ENCODE data around the gene FOXN1.

Gene FOXN1

DNA sequence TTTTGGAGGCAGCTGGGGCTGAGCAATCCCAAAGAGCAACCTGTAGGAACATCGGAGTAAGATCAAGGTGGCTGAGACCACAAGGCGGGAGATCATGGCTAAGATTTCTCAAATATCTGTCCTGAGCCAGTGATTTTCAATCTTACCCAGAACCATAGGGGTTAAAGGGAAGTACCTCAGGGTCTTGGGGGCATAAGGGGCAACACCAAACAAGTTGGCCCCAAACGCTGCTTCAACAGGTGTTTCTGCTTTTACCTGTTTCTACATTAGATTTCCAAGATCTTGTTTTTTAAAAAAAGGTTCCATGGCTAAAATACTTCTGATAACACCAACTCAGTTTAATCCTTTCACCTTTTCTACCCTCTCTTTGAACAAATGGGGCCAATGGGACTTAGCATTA lies 48.9 kb downstream of the FOXN1 start:
- Mint-ChIP-seq H3K4me3 (peak overlapping the region in 1 of 3 experiments; percentile 57), H3K9me3 (no peaks in the 10 kb centered on the region), H3K36me3 (ENCODE audit: low read depth) (peaks cover 46% of the 10 kb centered on the region), H3K4me1 (peaks cover 23% of the 10 kb centered on the region), H3K27ac (no peak overlapping the region), H3K27me3 (ENCODE audit: low read depth) (no peaks in the 10 kb centered on the region)
- TF ChIP-seq, protein P1, sequence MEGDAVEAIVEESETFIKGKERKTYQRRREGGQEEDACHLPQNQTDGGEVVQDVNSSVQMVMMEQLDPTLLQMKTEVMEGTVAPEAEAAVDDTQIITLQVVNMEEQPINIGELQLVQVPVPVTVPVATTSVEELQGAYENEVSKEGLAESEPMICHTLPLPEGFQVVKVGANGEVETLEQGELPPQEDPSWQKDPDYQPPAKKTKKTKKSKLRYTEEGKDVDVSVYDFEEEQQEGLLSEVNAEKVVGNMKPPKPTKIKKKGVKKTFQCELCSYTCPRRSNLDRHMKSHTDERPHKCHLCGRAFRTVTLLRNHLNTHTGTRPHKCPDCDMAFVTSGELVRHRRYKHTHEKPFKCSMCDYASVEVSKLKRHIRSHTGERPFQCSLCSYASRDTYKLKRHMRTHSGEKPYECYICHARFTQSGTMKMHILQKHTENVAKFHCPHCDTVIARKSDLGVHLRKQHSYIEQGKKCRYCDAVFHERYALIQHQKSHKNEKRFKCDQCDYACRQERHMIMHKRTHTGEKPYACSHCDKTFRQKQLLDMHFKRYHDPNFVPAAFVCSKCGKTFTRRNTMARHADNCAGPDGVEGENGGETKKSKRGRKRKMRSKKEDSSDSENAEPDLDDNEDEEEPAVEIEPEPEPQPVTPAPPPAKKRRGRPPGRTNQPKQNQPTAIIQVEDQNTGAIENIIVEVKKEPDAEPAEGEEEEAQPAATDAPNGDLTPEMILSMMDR (IDR thresholded peaks at IDR 0.05; ENCODE audit: unreplicated experiment in 3 of 3) = no peak

DNA sequence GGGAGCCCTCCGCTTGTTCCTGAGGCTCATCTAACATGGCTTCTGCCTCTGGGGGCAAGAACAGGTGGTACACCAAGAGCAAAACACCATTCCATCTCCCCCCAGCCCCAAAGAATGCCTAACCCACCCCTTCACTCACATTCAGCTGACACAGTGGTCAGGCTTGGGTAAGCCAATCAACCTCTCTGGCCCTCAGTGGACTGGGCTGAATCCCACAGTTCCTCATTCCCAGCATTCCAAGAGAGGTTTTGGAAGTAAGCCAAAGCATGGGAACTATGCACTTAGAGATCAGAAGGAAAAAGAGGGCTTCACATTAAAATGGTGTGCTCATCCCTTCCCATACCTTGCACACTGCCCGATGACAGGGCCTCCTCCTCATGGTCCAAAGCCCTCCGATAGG lies 57.3 kb downstream of the FOXN1 start:
- no peaks in the 10 kb centered on the region for H3K9me3 Mint-ChIP-seq
- H3K4me1 Mint-ChIP-seq = peaks cover 7% of the 10 kb centered on the region
- H3K4me3 Mint-ChIP-seq = no peak overlapping the region
- peaks cover 42% of the 10 kb centered on the region for H3K36me3 Mint-ChIP-seq (ENCODE audit: low read depth)
- TF ChIP-seq, protein P1 (IDR thresholded peaks at IDR 0.05; ENCODE audit: unreplicated experiment in 3 of 3) = no peak
- peak overlapping the region in 2 of 3 experiments; percentile 63 to 67 for H3K27ac Mint-ChIP-seq
- no peaks in the 10 kb centered on the region for H3K27me3 Mint-ChIP-seq (ENCODE audit: low read depth)

DNA sequence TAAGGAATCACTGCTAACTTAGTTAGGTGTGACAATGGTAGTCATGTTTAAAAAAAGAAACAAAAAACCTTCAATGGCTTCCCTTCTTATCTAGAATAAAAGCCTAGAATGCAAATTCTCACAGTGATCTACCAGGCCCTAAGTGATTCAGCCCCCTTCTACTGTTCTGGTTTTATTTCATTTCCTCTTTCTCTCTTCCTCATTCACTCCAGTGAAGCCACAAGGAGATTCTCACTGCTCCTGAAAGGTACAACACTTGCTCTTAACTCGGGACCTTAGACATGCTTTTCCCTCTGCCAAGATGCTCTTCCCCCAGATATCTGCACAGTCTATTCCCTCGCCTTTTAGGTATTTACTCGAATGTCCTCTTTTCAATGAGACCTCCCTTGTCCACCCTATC lies 61.5 kb downstream of the FOXN1 start:
- Mint-ChIP-seq H3K4me3 (no peak overlapping the region), H3K36me3 (ENCODE audit: low read depth) (peaks cover 28% of the 10 kb centered on the region), H3K4me1 (peaks cover 29% of the 10 kb centered on the region), H3K9me3 (no peaks in the 10 kb centered on the region), H3K27ac (no peak overlapping the region), H3K27me3 (ENCODE audit: low read depth) (no peaks in the 10 kb centered on the region)
- TF ChIP-seq, protein P1 (IDR thresholded peaks at IDR 0.05; ENCODE audit: unreplicated experiment in 3 of 3) = no peak

DNA sequence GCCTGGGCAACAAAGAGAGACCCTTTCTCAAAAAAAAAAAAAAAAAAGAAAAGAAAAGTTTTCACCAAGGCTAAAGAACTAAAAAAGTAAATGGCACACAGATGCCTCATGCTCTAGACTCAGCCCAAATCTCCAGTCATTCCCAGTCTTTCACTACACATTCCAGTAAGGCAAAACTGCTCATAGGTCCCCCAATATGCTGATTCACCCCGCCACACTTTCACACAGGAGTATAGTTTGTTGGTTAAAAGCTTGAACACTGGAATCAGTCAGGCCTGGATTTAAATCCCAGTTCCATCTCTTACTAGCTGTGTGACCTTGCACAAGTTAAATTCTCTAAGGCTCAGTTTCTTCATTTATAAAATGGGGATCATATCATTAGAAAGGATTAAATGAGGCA lies 63.3 kb downstream of the FOXN1 start:
- no peaks in the 10 kb centered on the region for H3K9me3 Mint-ChIP-seq
- H3K4me1 Mint-ChIP-seq = peaks cover 22% of the 10 kb centered on the region
- H3K27me3 Mint-ChIP-seq (ENCODE audit: low read depth) = no peaks in the 10 kb centered on the region
- H3K27ac Mint-ChIP-seq = no peak overlapping the region
- TF ChIP-seq, protein P1 (IDR thresholded peaks at IDR 0.05; ENCODE audit: unreplicated experiment in 3 of 3) = no peak
- H3K4me3 Mint-ChIP-seq = peak overlapping the region; percentile 94 to 99 (median 97)
- H3K36me3 Mint-ChIP-seq (ENCODE audit: low read depth) = peaks cover 18% of the 10 kb centered on the region

DNA sequence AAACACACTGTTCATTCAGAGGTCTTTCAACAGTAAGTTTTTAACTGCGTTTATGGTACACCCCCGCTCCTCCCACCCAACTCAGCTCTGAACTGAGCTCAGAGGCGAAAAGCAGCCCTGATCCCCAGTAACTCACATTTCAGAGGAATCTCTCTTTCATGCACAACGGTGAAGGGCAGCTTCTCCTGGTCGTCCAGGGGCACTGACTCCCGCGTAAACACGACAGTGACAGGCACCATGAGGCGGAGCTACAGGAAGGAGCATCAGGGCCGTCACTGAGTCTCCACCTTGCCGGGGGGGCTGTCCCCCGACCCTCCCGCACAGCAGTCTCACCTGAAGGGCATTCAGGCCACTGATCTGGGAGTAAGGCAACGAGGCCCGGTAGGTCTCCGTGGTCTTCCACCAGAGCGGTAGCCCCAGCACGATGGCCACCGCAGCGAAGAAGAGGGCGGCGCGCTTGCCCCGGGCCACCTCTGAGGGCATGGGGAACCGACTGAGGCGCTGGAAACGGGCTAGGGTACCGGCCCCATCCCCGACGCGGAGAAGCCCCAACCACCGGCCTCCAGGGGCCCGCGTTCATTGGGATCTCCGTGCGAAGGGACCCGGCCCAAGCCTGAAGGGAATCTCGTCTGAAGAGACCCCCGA lies 64.7 kb downstream of the FOXN1 start:
- peak overlapping the region; percentile 45 to 73 (median 66) for H3K27ac Mint-ChIP-seq
- no peaks in the 10 kb centered on the region for H3K27me3 Mint-ChIP-seq (ENCODE audit: low read depth)
- TF ChIP-seq, protein P1 (IDR thresholded peaks at IDR 0.05; ENCODE audit: unreplicated experiment in 3 of 3) = no peak
- peak overlapping the region; percentile 94 to 99 (median 97) for H3K4me3 Mint-ChIP-seq
- H3K36me3 Mint-ChIP-seq (ENCODE audit: low read depth) = peaks cover 18% of the 10 kb centered on the region
- peaks cover 22% of the 10 kb centered on the region for H3K4me1 Mint-ChIP-seq
- no peaks in the 10 kb centered on the region for H3K9me3 Mint-ChIP-seq
